Measurements from ENCODE around the gene NIP7. TPM values are rescaled to one million over a fixed set of nuclear protein-coding genes. Genes with fewer than 3 reads are reported as not detected.

Gene NIP7
- polyA plus RNA-seq, 3 donors from 2014 or later = 13.0 to 24.9 (median 23.2) TPM

Other genes with a start within 250 kb of the NIP7 start
- under 1 TPM in 2 of 3 donors, not detected in 1; 0.32 to 0.35 TPM for gene HAS3, start 234.1 kb upstream of the NIP7 start, polyA plus RNA-seq
- gene CHTF8, start 207.2 kb upstream of the NIP7 start, polyA plus RNA-seq = 100 to 1,000 TPM; 134 to 160 (median 150) TPM
- gene UTP4, start 207.1 kb upstream of the NIP7 start, polyA plus RNA-seq = 10 to 100 TPM; 38.8 to 69.1 (median 50.4) TPM
- 10 to 100 TPM; 16.7 to 23.1 (median 17.7) TPM for gene SNTB2, start 152.6 kb upstream of the NIP7 start, polyA plus RNA-seq
- 10 to 100 TPM; 26.5 to 52.0 (median 30.9) TPM for gene VPS4A, start 28.4 kb upstream of the NIP7 start, polyA plus RNA-seq
- gene PDF, start 9.2 kb upstream of the NIP7 start, polyA plus RNA-seq = 1 to 10 TPM; 6.3 to 10.0 (median 6.3) TPM
- 10 to 100 TPM; 36.6 to 52.0 (median 44.4) TPM for gene COG8, start 208 bp upstream of the NIP7 start, polyA plus RNA-seq
- gene TMED6, start 12.0 kb downstream of the NIP7 start, polyA plus RNA-seq = not detected
- 10 to 100 TPM; 10.8 to 25.2 (median 17.0) TPM for gene TERF2, start 46.2 kb downstream of the NIP7 start, polyA plus RNA-seq
- gene CYB5B, start 84.8 kb downstream of the NIP7 start, polyA plus RNA-seq = 100 to 1,000 TPM; 210 to 235 (median 233) TPM
- gene NFAT5, start 226.2 kb downstream of the NIP7 start, polyA plus RNA-seq = 10 to 100 TPM in 1 of 3 donors, 1 to 10 TPM in 2; 5.4 to 17.5 (median 7.9) TPM

All from immature natural killer cell (primary cell).